SK-N-SH treated with all-trans-retinoic acid at 6 μM for 48 hours (cell line): Measurements from ENCODE around the gene PCDHGA12.

ENCODE experiments used
- ZFP30 ChIP-seq: fragments of 450-650 bp; formaldehyde crosslinking; IDR thresholded peaks from 2 replicates; pipeline ENCODE4 v1.5.0; 2022; ENCODE audit warnings: mild to moderate bottlenecking, moderate library complexity
- ZNF8 ChIP-seq: fragments of 450-650 bp; formaldehyde crosslinking; IDR thresholded peaks from 2 replicates; pipeline ENCODE4 v1.5.0; 2020; ENCODE audit warnings: mild to moderate bottlenecking, moderate library complexity
- TF ChIP-seq, protein P1 (sequence below): fragments of 250-450 bp; sonication (Bioruptor Pico); IDR thresholded peaks from 2 replicates; pipeline ENCODE4 v1.8.0; 2020; ENCODE audit warnings: mild to moderate bottlenecking, moderate library complexity, borderline replicate concordance
- TF ChIP-seq, protein P2 (sequence below): fragments of 250-450 bp; sonication (Bioruptor Pico); IDR thresholded peaks from 2 replicates; pipeline ENCODE4 v1.5.1; 2020; ENCODE audit warnings: low read depth, mild to moderate bottlenecking, moderate library complexity

DNA sequence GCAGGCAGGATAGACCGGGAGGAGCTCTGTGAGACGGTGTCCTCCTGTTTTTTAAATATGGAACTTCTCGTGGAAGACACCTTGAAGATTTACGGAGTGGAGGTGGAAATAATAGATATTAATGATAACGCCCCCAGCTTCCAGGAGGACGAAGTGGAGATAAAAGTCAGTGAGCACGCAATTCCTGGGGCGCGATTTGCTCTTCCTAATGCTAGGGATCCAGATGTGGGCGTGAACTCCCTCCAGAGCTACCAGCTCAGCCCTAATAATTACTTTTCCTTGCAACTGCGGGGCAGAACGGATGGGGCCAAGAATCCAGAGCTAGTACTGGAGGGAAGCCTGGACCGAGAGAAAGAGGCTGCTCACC lies 8.8 kb upstream of the PCDHGA12 start:
- TF ChIP-seq, protein P1, sequence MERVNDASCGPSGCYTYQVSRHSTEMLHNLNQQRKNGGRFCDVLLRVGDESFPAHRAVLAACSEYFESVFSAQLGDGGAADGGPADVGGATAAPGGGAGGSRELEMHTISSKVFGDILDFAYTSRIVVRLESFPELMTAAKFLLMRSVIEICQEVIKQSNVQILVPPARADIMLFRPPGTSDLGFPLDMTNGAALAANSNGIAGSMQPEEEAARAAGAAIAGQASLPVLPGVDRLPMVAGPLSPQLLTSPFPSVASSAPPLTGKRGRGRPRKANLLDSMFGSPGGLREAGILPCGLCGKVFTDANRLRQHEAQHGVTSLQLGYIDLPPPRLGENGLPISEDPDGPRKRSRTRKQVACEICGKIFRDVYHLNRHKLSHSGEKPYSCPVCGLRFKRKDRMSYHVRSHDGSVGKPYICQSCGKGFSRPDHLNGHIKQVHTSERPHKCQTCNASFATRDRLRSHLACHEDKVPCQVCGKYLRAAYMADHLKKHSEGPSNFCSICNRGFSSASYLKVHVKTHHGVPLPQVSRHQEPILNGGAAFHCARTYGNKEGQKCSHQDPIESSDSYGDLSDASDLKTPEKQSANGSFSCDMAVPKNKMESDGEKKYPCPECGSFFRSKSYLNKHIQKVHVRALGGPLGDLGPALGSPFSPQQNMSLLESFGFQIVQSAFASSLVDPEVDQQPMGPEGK (CRISPR knock-in tag) = no peak
- TF ChIP-seq ZFP30 = no peak
- TF ChIP-seq ZNF8 (CRISPR knock-in tag) = no peak
- TF ChIP-seq, protein P2, sequence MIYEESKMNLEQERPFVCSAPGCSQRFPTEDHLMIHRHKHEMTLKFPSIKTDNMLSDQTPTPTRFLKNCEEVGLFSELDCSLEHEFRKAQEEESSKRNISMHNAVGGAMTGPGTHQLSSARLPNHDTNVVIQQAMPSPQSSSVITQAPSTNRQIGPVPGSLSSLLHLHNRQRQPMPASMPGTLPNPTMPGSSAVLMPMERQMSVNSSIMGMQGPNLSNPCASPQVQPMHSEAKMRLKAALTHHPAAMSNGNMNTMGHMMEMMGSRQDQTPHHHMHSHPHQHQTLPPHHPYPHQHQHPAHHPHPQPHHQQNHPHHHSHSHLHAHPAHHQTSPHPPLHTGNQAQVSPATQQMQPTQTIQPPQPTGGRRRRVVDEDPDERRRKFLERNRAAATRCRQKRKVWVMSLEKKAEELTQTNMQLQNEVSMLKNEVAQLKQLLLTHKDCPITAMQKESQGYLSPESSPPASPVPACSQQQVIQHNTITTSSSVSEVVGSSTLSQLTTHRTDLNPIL = no peak
